Tibial nerve (tissue), 3 donors: ENCODE measurements around the gene TNP2.

Experiments
- CTCF ChIP-seq, 5 experiments: fragments of 200-600 bp in 3 of 5; fragments of 450-650 bp in 2 of 5; sonication (generic) in 3 of 5; IDR thresholded peaks; one replicate each; pipeline ENCODE4 v1.5.1; 2016 to 2019; ENCODE audit warnings: antibody characterized with exemption in 5 of 5, mild to moderate bottlenecking in 3 of 5, moderate library complexity in 2 of 5
- POLR2A ChIP-seq, 2 donors: fragments of 450-650 bp; IDR thresholded peaks; one replicate each; pipeline ENCODE4 v1.6.1; 2017; ENCODE audit warnings: antibody characterized with exemption in 2 of 2, mild to moderate bottlenecking in 2 of 2, moderate library complexity in 2 of 2

DNA sequence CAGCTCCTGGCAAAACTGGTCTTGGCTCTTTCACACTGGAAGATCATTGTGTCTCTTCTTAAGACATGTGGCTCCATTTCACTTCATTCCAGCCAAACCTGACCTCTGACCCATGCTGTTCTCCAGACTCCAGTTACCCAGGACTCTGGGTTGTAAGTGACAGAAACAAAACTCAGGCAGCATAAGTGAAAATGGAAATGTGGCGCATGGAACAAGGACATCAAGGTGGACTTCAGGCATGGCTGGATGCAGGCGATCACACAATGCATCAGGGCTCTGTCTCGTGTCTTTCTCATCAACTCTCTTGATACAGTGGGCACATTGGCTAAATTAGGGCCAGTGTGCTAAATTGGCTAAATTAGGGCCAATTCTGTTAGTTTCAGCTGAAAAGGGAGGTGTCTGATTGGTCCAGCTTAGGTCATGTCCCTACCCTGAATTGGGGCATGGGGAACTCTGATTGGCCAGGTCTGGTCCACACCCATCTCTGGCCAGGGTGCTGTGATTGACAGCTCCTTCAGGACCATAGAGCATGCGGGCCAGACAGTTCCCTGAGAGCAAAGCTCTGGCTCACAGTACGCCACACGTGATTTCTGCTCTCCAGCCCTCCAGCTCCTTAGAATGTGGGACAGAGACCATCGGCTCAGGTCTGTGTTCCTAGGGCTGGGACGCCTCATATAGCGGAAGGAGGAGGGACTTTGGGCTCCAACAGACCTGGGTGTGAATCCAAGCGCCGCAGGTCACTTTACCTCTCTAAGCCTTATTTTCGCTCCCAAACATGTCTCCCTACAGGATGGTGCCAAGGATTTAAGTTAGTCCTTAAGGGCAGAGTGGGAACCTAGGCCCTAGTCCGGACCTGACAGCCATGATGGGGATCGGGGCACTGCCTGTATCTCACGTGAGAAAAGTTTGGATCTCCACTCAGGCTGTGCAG lies 30.6 kb downstream of the TNP2 start:
- no peak for TF ChIP-seq CTCF (IDR thresholded peaks at IDR 0.05)
- TF ChIP-seq POLR2A (IDR thresholded peaks at IDR 0.05) = no peak
